H9 (cell line): Measurements from ENCODE around the gene TMEM184A. TPM values are rescaled to one million over a fixed set of nuclear protein-coding genes. Genes with fewer than 3 reads are reported as not detected.

Source experiments
- DNase-seq: peaks from one replicate; pipeline ENCODE4 v3.0.0-alpha.2; 2017
- H2AFZ ChIP-seq: one replicate; pipeline ENCODE4 v1.6.1; 2013; ENCODE audit warnings: mild to moderate bottlenecking, low read length, control low read depth, moderate library complexity
- H2AK5ac ChIP-seq: 2 replicates; pipeline ENCODE4 v1.6.1; 2013; ENCODE audit warnings: low read length, control low read depth, mixed read lengths; ENCODE audit not compliant: insufficient read length
- H2BK120ac ChIP-seq: one replicate; pipeline ENCODE4 v1.6.1; 2013; ENCODE audit warnings: low read depth, mild to moderate bottlenecking, low read length, control low read depth, inconsistent platforms; ENCODE audit not compliant: poor library complexity, severe bottlenecking
- H2BK12ac ChIP-seq: 2 replicates; pipeline ENCODE4 v1.6.1; 2013; ENCODE audit warnings: low read length, control low read depth, mixed read lengths, low read depth; ENCODE audit not compliant: insufficient read length
- H2BK15ac ChIP-seq: 2 replicates; pipeline ENCODE4 v1.6.1; 2013; ENCODE audit warnings: low read depth, low read length, control low read depth
- H2BK20ac ChIP-seq: one replicate; pipeline ENCODE4 v1.6.1; 2013; ENCODE audit warnings: low read depth, mild to moderate bottlenecking, low read length, control low read depth, inconsistent platforms; ENCODE audit not compliant: poor library complexity, severe bottlenecking
- H2BK5ac ChIP-seq: 2 replicates; pipeline ENCODE4 v1.6.1; 2013; ENCODE audit warnings: low read length, control low read depth, mixed read lengths; ENCODE audit not compliant: insufficient read length
- H3K14ac ChIP-seq: 2 replicates; pipeline ENCODE4 v1.6.1; 2013; ENCODE audit warnings: low read length, control low read depth; ENCODE audit not compliant: insufficient read depth
- H3K18ac ChIP-seq: 2 replicates; pipeline ENCODE4 v1.6.1; 2013; ENCODE audit warnings: low read depth, mild to moderate bottlenecking, mixed read lengths, low read length, control low read depth; ENCODE audit not compliant: insufficient read length
- H3K23ac ChIP-seq: 2 replicates; pipeline ENCODE4 v1.6.1; 2013; ENCODE audit warnings: low read length, control low read depth, mixed read lengths, low read depth; ENCODE audit not compliant: insufficient read length
- H3K23me2 ChIP-seq: 2 replicates; pipeline ENCODE4 v1.6.1; 2013; ENCODE audit warnings: low read depth, mild to moderate bottlenecking, mixed read lengths, low read length, control low read depth; ENCODE audit not compliant: insufficient read length, poor library complexity, severe bottlenecking
- H3K27ac ChIP-seq: 2 replicates; pipeline ENCODE4 v1.5.1; 2013; ENCODE audit warnings: low read length, control low read depth, mixed read lengths, low read depth; ENCODE audit not compliant: insufficient read length
- H3K27me3 ChIP-seq: 2 replicates; pipeline ENCODE4 v1.6.1; 2013; ENCODE audit warnings: low read length, control low read depth, inconsistent platforms; ENCODE audit not compliant: insufficient read depth
- H3K4ac ChIP-seq: 2 replicates; pipeline ENCODE4 v1.6.1; 2013; ENCODE audit warnings: low read depth, mild to moderate bottlenecking, control low read depth, inconsistent platforms, low read length, moderate library complexity
- H3K4me1 ChIP-seq: 2 replicates; pipeline ENCODE4 v1.6.1; 2013; ENCODE audit warnings: low read length, control low read depth, inconsistent platforms; ENCODE audit not compliant: insufficient read depth
- H3K4me2 ChIP-seq: 2 replicates; pipeline ENCODE4 v1.6.1; 2013; ENCODE audit warnings: low read length, control low read depth, mixed read lengths; ENCODE audit not compliant: insufficient read length, insufficient read depth
- H3K56ac ChIP-seq: 2 replicates; pipeline ENCODE4 v1.6.1; 2013; ENCODE audit warnings: low read depth, mild to moderate bottlenecking, mixed read lengths, low read length, control low read depth; ENCODE audit not compliant: insufficient read length
- H3K79me1 ChIP-seq: 2 replicates; pipeline ENCODE4 v1.6.1; 2013; ENCODE audit warnings: low read depth, mild to moderate bottlenecking, moderate library complexity, low read length, control low read depth, inconsistent platforms; ENCODE audit not compliant: insufficient read depth, poor library complexity, severe bottlenecking
- H3K79me2 ChIP-seq: 2 replicates; pipeline ENCODE4 v1.6.1; 2013; ENCODE audit warnings: low read length, control low read depth, inconsistent platforms; ENCODE audit not compliant: insufficient read depth
- H3K9ac ChIP-seq: 2 replicates; pipeline ENCODE4 v1.6.1; 2013; ENCODE audit warnings: low read length, control low read depth, mixed read lengths; ENCODE audit not compliant: insufficient read length; ENCODE audit errors: extremely low read depth
- H3K9me3 ChIP-seq: one replicate; pipeline ENCODE4 v1.6.1; 2013; ENCODE audit warnings: low read depth, low read length, inconsistent platforms; ENCODE audit not compliant: control insufficient read depth
- H3T11ph ChIP-seq: one replicate; pipeline ENCODE4 v1.6.1; 2013; ENCODE audit warnings: mild to moderate bottlenecking, low read length, control low read depth, inconsistent platforms
- H4K20me1 ChIP-seq: one replicate; pipeline ENCODE4 v1.6.1; 2013; ENCODE audit not compliant: control insufficient read depth, insufficient read length, insufficient read depth
- H4K5ac ChIP-seq: 2 replicates; pipeline ENCODE4 v1.6.1; 2013; ENCODE audit warnings: low read depth, mild to moderate bottlenecking, mixed read lengths, low read length, control low read depth; ENCODE audit not compliant: insufficient read length
- H4K8ac ChIP-seq: replicated peaks from 2 replicates; pipeline ENCODE4 v1.6.1; 2013; ENCODE audit warnings: low read length, control low read depth, mixed read lengths, low read depth; ENCODE audit not compliant: insufficient read length
- H4K91ac ChIP-seq: 2 replicates; pipeline ENCODE4 v1.6.1; 2013; ENCODE audit warnings: low read depth, mild to moderate bottlenecking, moderate library complexity, mixed read lengths, low read length, control low read depth; ENCODE audit not compliant: insufficient read length
- H3K27ac Mint-ChIP-seq, 3 experiments: 2 replicates in 2 of 3; 3 replicates in 1 of 3; pipeline ENCODE4 v1.8.0; 2020 to 2021; ENCODE audit warnings: mixed read lengths in 3 of 3, mild to moderate bottlenecking in 1 of 3, moderate library complexity in 1 of 3
- H3K27me3 Mint-ChIP-seq: 2 replicates; pipeline ENCODE4 v1.8.0; 2021; ENCODE audit warnings: low read depth, mild to moderate bottlenecking, moderate library complexity, mixed read lengths
- H3K36me3 Mint-ChIP-seq, 3 experiments: 2 replicates in 2 of 3; 3 replicates in 1 of 3; pipeline ENCODE4 v1.8.0; 2020 to 2021; ENCODE audit warnings: low read depth in 3 of 3, mixed read lengths in 3 of 3; ENCODE audit not compliant: insufficient read depth in 1 of 3
- H3K4me1 Mint-ChIP-seq, 2 experiments: 2 replicates each; pipeline ENCODE4 v1.8.0; 2020; ENCODE audit warnings: mixed read lengths in 2 of 2
- H3K4me3 Mint-ChIP-seq, 2 experiments: 2 replicates in 1 of 2; 3 replicates in 1 of 2; pipeline ENCODE4 v1.8.0; 2020 to 2021; ENCODE audit warnings: mild to moderate bottlenecking in 2 of 2, mixed read lengths in 2 of 2, moderate library complexity in 1 of 2
- H3K9me3 Mint-ChIP-seq, 2 experiments: 2 replicates in 1 of 2; 3 replicates in 1 of 2; pipeline ENCODE4 v1.8.0; 2020; ENCODE audit warnings: mild to moderate bottlenecking in 2 of 2, mixed read lengths in 2 of 2, moderate library complexity in 1 of 2
- WGBS: extraction: QIAGEN DNeasy Blood & Tissue Kit; methylation state at CpG from one replicate; pipeline ENCODE4 v1.1.7; 2013; ENCODE audit warnings: missing lambda C conversion rate, low lambda C conversion rate, mixed read lengths; ENCODE audit not compliant: insufficient read length; ENCODE audit errors: extremely low coverage; 5-methylcytosine and 5-hydroxymethylcytosine counted together
- total RNA-seq: library from RNA; stranded (reverse); gene quantifications from 2 replicates; pipeline ENCODE4 v1.2.1, GENCODE V29; 2021
- TF ChIP-seq, protein P1 (sequence below): fragments of 200-600 bp; sonication (generic); conservative IDR thresholded peaks from 3 replicates; pipeline ENCODE4 v1.8.0; 2021; ENCODE audit warnings: antibody characterized with exemption, mild to moderate bottlenecking

The TMEM184A gene
- total RNA-seq, 1 experiment from 2014 or later, result 1.3 TPM

DNA sequence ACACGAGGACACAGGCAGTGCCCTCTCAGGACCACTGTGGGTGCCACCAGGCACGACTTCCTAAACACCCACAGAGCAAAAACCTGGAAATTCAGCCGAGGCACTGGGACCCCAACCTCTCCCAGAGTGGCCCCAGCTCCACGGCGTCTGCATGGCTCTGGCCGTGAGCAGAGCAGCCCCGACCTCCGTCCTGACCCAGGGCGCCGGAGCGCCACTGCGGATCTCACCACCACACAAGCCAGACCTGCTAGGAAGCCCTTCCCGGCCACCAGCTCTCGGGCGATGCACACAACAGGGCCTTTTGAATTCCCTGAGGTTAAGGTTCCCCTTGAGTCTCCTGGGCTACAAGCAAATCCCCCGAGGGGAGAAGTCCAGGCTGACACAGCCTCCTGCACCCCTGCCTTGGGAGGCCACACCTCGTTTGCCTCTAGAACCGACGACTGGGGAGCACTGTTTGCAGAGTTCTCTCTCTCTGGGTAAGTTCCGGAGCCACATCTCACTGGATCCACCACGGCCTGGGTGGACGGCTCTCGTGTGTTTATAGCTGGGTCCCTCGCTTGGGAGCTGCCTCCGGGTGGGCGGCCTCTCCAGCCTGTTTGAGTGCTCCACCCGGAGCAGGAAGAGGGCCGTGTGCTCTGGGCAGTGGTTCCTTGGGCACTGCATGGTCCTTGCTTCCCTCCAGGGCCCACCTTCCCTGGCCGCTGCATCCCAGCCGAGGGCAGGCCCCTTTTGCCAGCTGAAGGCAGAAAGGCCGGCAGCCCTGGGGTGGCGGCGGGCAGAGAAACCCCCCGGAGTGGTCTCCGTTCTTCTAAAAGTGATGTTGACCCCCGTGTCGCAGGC is 29.4 kb upstream of the TMEM184A start:
- WGBS, result no CpG with 5 or more reads among the region's 37 CpGs
- DNase-seq, result no peak
- Histone ChIP-seq H3K79me1 (no peaks in the 10 kb centered on the region), H2AFZ (no peak overlapping the region), H3K4ac (no peak overlapping the region), H4K8ac (no peak overlapping the region), H2BK120ac (no peak overlapping the region), H3K4me1 (no peaks in the 10 kb centered on the region; the same call in 1 of the 2 replicates), H2BK20ac (no peak overlapping the region), H3K4me2 (no peak overlapping the region), H2BK15ac (no peak overlapping the region), H3K23ac (no peak overlapping the region), H3K18ac (no peak overlapping the region), H3K27me3 (no peaks in the 10 kb centered on the region), H3K56ac (no peak overlapping the region), H2AK5ac (no peak overlapping the region), H3T11ph (no peak overlapping the region), H3K9ac (no peak overlapping the region), H2BK12ac (no peak overlapping the region), H3K23me2 (no peaks in the 10 kb centered on the region), H4K20me1 (no peaks in the 10 kb centered on the region), H2BK5ac (no peak overlapping the region), H3K27ac (no peak overlapping the region), H3K79me2 (no peaks in the 10 kb centered on the region), H4K91ac (peak overlapping the region; percentile 9), H3K9me3 (no peaks in the 10 kb centered on the region), H4K5ac (no peak overlapping the region), H3K14ac (no peak overlapping the region)
- Mint-ChIP-seq H3K36me3 (peaks cover 2 to 16% (median 3%) of the 10 kb centered on the region in 3 experiments; a peak in 6 of 7 replicates), H3K27me3 (peaks cover 5% of the 10 kb centered on the region), H3K27ac (peak overlapping the region in 1 of 3 experiments; percentile 61; a peak in 2 of 7 replicates), H3K4me3 (no peak overlapping the region), H3K9me3 (peaks cover 10% of the 10 kb centered on the region in 2 experiments; a peak in 4 of 5 replicates), H3K4me1 (peaks cover 7 to 11% of the 10 kb centered on the region in 2 experiments)
- TF ChIP-seq, protein P1, sequence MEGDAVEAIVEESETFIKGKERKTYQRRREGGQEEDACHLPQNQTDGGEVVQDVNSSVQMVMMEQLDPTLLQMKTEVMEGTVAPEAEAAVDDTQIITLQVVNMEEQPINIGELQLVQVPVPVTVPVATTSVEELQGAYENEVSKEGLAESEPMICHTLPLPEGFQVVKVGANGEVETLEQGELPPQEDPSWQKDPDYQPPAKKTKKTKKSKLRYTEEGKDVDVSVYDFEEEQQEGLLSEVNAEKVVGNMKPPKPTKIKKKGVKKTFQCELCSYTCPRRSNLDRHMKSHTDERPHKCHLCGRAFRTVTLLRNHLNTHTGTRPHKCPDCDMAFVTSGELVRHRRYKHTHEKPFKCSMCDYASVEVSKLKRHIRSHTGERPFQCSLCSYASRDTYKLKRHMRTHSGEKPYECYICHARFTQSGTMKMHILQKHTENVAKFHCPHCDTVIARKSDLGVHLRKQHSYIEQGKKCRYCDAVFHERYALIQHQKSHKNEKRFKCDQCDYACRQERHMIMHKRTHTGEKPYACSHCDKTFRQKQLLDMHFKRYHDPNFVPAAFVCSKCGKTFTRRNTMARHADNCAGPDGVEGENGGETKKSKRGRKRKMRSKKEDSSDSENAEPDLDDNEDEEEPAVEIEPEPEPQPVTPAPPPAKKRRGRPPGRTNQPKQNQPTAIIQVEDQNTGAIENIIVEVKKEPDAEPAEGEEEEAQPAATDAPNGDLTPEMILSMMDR, result no peak
